Measurements from ENCODE around the gene DAZAP1.

DAZAP1 gene

DNA sequence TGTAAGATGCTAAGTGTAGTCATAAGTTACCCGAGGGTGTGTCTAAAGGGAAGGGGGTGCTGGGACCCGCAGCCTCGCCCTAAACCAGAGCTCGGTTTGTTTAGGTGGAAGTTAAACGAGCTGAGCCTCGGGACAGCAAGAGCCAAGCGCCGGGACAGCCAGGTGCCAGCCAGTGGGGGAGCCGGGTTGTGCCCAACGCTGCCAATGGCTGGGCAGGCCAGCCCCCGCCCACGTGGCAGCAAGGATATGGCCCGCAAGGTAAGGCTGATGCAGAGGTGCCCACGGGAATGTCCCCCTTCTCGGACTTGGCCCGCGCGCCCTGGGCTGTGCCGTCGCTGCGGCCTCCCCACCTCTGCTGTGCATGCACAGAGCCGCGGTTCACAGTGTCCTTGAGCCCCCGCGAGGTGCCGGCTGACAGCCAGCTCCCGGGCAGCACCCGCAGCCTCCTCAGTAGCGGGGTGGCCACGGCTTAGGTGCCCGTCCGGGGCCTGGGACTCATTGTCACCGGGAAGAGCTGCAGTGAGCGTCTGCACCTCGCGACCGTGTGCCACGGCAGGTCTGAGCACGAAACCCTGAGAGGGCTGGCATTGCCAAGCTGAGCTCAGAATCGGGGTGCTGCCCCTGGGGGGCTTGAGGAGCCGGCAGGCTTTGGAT lies 21.5 kb downstream of the DAZAP1 start:
- TF ChIP-seq CTCF (IDR thresholded peaks at IDR 0.05; ENCODE audit: control insufficient read depth, extremely low read depth, insufficient read depth), result no peak
- no peak for DNase-seq (ENCODE audit: low read depth)
- H3K4me3 ChIP-seq (ENCODE audit: low read depth, low read length), result no peak overlapping the region

DNA sequence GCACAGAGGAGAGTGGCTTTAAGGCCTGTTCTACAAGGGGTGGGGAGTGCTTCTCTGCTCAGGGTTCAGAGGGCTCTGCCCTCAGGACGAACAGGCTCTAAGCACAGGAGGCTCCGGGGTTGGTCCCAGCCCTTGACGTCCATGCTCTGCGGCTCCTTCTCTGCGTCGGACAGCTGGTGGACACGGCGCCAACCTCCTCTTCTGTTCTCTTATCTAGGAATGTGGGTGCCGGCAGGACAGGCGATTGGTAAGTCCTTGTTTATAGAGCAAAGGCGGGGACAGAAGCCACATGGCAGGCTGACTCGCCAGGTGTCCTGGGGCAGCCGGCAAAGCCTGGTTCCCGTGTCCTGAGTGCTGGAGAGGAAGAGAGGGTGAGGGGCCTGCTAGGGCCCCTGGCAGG lies 22.4 kb downstream of the DAZAP1 start:
- no peak for DNase-seq (ENCODE audit: low read depth)
- TF ChIP-seq CTCF (IDR thresholded peaks at IDR 0.05; ENCODE audit: control insufficient read depth, extremely low read depth, insufficient read depth), result no peak
- H3K4me3 ChIP-seq (ENCODE audit: low read depth, low read length), result no peak overlapping the region

- no peak for TF ChIP-seq CTCF (IDR thresholded peaks at IDR 0.05; ENCODE audit: control insufficient read depth, extremely low read depth, insufficient read depth)
- DNase-seq (ENCODE audit: low read depth), result no peak
- H3K4me3 ChIP-seq (ENCODE audit: low read depth, low read length), result no peak overlapping the region
These were observed 22.9 kb downstream of the DAZAP1 start for GRCh38 chr19:1430246-1430645.

DNA sequence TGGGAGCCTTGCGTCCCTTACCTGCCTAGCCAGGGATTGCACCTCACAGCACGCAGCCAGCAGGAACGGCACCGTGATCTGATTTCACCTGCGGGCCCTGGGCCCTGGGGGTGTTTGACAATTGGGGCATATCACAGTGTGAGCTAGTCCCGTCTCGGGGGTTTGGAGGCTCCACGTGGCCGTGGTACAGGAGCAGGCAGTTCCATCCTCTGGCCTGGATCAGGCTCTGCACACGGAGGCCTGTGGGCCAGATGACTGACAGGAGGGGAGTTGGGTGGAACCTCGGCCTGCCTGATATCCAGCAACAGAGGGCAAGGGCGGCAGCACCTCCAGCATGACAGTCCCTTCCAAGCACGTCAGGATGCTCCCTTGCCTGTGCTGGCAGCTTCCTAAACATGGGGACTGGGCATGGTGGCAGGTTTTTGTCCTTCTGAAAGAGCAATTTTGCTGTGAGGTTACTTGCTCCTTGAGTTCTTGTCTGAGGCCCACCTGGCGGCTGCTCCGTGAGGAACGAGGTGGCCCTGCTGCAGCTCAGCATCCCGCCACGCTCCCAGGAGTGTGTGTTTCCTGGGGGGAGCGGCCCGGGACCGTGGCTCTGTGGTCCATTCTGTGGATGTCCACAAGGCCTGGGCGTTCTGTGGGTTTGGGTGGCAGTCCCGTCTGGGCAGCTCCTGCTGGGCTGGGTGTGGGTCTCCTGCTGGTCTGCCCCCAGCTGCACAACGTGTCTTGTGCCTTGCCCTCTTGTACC lies 24.5 kb downstream of the DAZAP1 start:
- no peak overlapping the region for H3K4me3 ChIP-seq (ENCODE audit: low read depth, low read length)
- no peak for TF ChIP-seq CTCF (IDR thresholded peaks at IDR 0.05; ENCODE audit: control insufficient read depth, extremely low read depth, insufficient read depth)
- no peak for DNase-seq (ENCODE audit: low read depth)

DNA sequence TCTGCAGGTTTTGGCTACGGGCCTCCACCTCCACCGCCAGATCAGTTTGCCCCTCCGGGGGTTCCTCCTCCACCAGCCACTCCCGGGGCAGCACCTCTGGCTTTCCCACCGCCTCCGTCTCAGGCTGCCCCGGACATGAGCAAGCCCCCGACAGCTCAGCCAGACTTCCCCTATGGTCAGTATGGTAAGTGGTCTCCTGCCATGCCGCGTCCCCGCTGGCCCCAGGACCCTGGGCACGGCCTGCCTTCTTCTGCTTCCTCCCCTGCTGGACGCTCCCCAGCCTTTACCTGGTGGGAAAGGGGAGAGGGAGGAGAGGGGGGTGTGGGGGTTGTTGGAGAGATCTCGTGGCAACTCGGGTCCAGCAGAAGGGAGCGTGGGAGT lies 25.1 kb downstream of the DAZAP1 start:
- no peak for DNase-seq (ENCODE audit: low read depth)
- H3K4me3 ChIP-seq (ENCODE audit: low read depth, low read length), result no peak overlapping the region
- no peak for TF ChIP-seq CTCF (IDR thresholded peaks at IDR 0.05; ENCODE audit: control insufficient read depth, extremely low read depth, insufficient read depth)

GRCh38 chr19:1433119-1434039 lies 26.0 kb downstream of the DAZAP1 start:
- no peak overlapping the region for H3K4me3 ChIP-seq (ENCODE audit: low read depth, low read length)
- TF ChIP-seq CTCF (IDR thresholded peaks at IDR 0.05; ENCODE audit: control insufficient read depth, extremely low read depth, insufficient read depth), result no peak
- no peak for DNase-seq (ENCODE audit: low read depth)

Data from LNCaP clone FGC (cell line).